Measurements from ENCODE around the gene CLCN4.

CLCN4 gene

GRCh38 chrX:10197279-10198210 is 40.8 kb downstream of the CLCN4 start:
- no peak for DNase-seq

- DNase-seq = no peak
Observed at GRCh38 chrX:10198254-10198653, 41.5 kb downstream of the CLCN4 start.

- peak; percentile 19 to 80 for DNase-seq
Observed at GRCh38 chrX:10199212-10199611, 42.4 kb downstream of the CLCN4 start.

GRCh38 chrX:10203617-10204016 is 46.8 kb downstream of the CLCN4 start:
- DNase-seq = no peak

GRCh38 chrX:10206317-10206716 is 49.5 kb downstream of the CLCN4 start:
- DNase-seq = no peak

- DNase-seq = no peak
Observed at GRCh38 chrX:10208281-10208856, 51.6 kb downstream of the CLCN4 start.

GRCh38 chrX:10208953-10209352 is 52.2 kb downstream of the CLCN4 start:
- DNase-seq = no peak

- DNase-seq = no peak
Observed at GRCh38 chrX:10212395-10212794, 55.6 kb downstream of the CLCN4 start.

- no peak for DNase-seq
Observed at GRCh38 chrX:10213716-10214115, 56.9 kb downstream of the CLCN4 start.

- DNase-seq = no peak
Observed at GRCh38 chrX:10216208-10216607, 59.4 kb downstream of the CLCN4 start.

- no peak for DNase-seq
Observed at GRCh38 chrX:10217198-10217597, 60.4 kb downstream of the CLCN4 start.

- no peak for DNase-seq
Observed at GRCh38 chrX:10221651-10222050, 64.9 kb downstream of the CLCN4 start.

- no peak for DNase-seq
Observed at GRCh38 chrX:10223276-10223675, 66.5 kb downstream of the CLCN4 start.

GRCh38 chrX:10223781-10224180 is 67.0 kb downstream of the CLCN4 start:
- DNase-seq = no peak

GRCh38 chrX:10230222-10230621 is 73.4 kb downstream of the CLCN4 start:
- no peak for DNase-seq

GRCh38 chrX:10231461-10231860 is 74.7 kb downstream of the CLCN4 start:
- no peak for DNase-seq

GRCh38 chrX:10233173-10233572 is 76.4 kb downstream of the CLCN4 start:
- DNase-seq = no peak

GRCh38 chrX:10233696-10234095 is 76.9 kb downstream of the CLCN4 start:
- no peak for DNase-seq

GRCh38 chrX:10235851-10236250 is 79.1 kb downstream of the CLCN4 start:
- no peak for DNase-seq

- DNase-seq = no peak
Observed at GRCh38 chrX:10237241-10237640, 80.5 kb downstream of the CLCN4 start.

GRCh38 chrX:10239611-10240064 is 82.9 kb downstream of the CLCN4 start:
- no peak for DNase-seq

GRCh38 chrX:10240918-10241317 is 84.1 kb downstream of the CLCN4 start:
- DNase-seq = no peak

- no peak for DNase-seq
Observed at GRCh38 chrX:10242026-10242425, 85.3 kb downstream of the CLCN4 start.

- no peak for DNase-seq
Observed at GRCh38 chrX:10243106-10243505, 86.3 kb downstream of the CLCN4 start.
